H1 (cell line): ENCODE data around the gene DHRS3. TPM values are rescaled to one million over a fixed set of nuclear protein-coding genes. Genes with fewer than 3 reads are reported as not detected.

Experiments
- CTCF ChIA-PET: fragments of 300-600 bp; sonication (Branson Sonifier 250); formaldehyde crosslinking; loops from one replicate; lab custom pipeline; 2021; ENCODE audit not compliant: partially characterized antibody; lab: Charles Lee
- POLR2A ChIA-PET: fragments of 300-600 bp; sonication (Branson Sonifier 250); formaldehyde crosslinking; loops from one replicate; lab custom pipeline; 2021; ENCODE audit warnings: inconsistent platforms; ENCODE audit not compliant: partially characterized antibody; lab: Charles Lee
- DNase-seq, 2 experiments: peaks; one replicate each; pipeline versions ENCODE4 v3.0.0 to v3.0.0-alpha.2; 2010 to 2022; ENCODE audit warnings: low spot score in 2 of 2, low read depth in 1 of 2, mixed read lengths in 1 of 2
- FAIRE-seq: peaks from 2 replicates; lab custom pipeline; 2011; peaks lifted over from hg19 to GRCh38; lab: Jason Lieb, UNC
- H2AFZ ChIP-seq: 2 replicates; pipeline ENCODE4 v1.8.1; 2012; ENCODE audit warnings: low read length, inconsistent platforms
- H2AK5ac ChIP-seq: 2 replicates; pipeline ENCODE4 v1.6.1; 2013; ENCODE audit warnings: low read depth, low read length
- H2BK120ac ChIP-seq: replicated peaks from 2 replicates; pipeline ENCODE3; 2013; ENCODE audit warnings: low read depth, low read length, inconsistent platforms
- H2BK12ac ChIP-seq: 2 replicates; pipeline ENCODE4 v1.6.1; 2013; ENCODE audit warnings: low read depth, low read length
- H2BK15ac ChIP-seq: 2 replicates; pipeline ENCODE4 v1.6.1; 2013; ENCODE audit warnings: low read length
- H2BK20ac ChIP-seq: 2 replicates; pipeline ENCODE4 v1.6.1; 2013; ENCODE audit warnings: low read length
- H2BK5ac ChIP-seq: 2 replicates; pipeline ENCODE4 v1.6.1; 2013; ENCODE audit warnings: low read depth, low read length
- H3K14ac ChIP-seq: 2 replicates; pipeline ENCODE4 v1.6.1; 2013; ENCODE audit warnings: inconsistent platforms; ENCODE audit not compliant: insufficient read length
- H3K18ac ChIP-seq: 2 replicates; pipeline ENCODE4 v1.6.1; 2013; ENCODE audit warnings: low read length; ENCODE audit errors: extremely low read depth
- H3K23ac ChIP-seq: 2 replicates; pipeline ENCODE4 v1.6.1; 2013; ENCODE audit warnings: inconsistent platforms; ENCODE audit not compliant: insufficient read length
- H3K23me2 ChIP-seq: 2 replicates; pipeline ENCODE4 v1.6.1; 2013; ENCODE audit warnings: low read depth, low read length
- H3K27ac ChIP-seq: 2 replicates; pipeline ENCODE4 v1.6.1; 2011; ENCODE audit warnings: low read depth, low read length, inconsistent platforms
- H3K27me3 ChIP-seq, 4 experiments: replicated peaks in 1 of 4; 1 replicate in 1 of 4; 2 replicates in 3 of 4; pipeline versions ENCODE4 v1.6.1 to v1.8.1; 2011 to 2013; ENCODE audit warnings: low read length in 3 of 4, mild to moderate bottlenecking in 3 of 4, inconsistent platforms in 2 of 4, mixed read lengths in 2 of 4, moderate library complexity in 1 of 4; ENCODE audit not compliant: control insufficient read depth in 3 of 4, insufficient read depth in 3 of 4; ENCODE audit errors: extremely low read depth in 1 of 4
- H3K36me3 ChIP-seq, 4 experiments: 2 replicates each; pipeline versions ENCODE4 v1.6.1 to v1.8.1; 2011 to 2013; ENCODE audit warnings: mild to moderate bottlenecking in 4 of 4, low read length in 3 of 4, moderate library complexity in 2 of 4, control low read depth in 1 of 4, inconsistent platforms in 1 of 4; ENCODE audit not compliant: insufficient read depth in 4 of 4, control insufficient read depth in 2 of 4
- H3K4ac ChIP-seq: replicated peaks from 2 replicates; pipeline ENCODE3; 2013; ENCODE audit warnings: low read length, low read depth, mixed read lengths, inconsistent platforms; ENCODE audit not compliant: insufficient read length
- H3K4me1 ChIP-seq, 4 experiments: replicated peaks in 1 of 4; 1 replicate in 1 of 4; 2 replicates in 3 of 4; pipeline versions ENCODE4 v1.6.1 to v1.8.1; 2011 to 2013; ENCODE audit warnings: low read length in 3 of 4, inconsistent platforms in 2 of 4, mixed read lengths in 1 of 4; ENCODE audit not compliant: insufficient read depth in 4 of 4, control insufficient read depth in 3 of 4
- H3K4me2 ChIP-seq, 2 experiments: 2 replicates each; pipeline versions ENCODE4 v1.6.1 to v1.8.1; 2011 to 2013; ENCODE audit warnings: low read depth in 2 of 2, low read length in 2 of 2, control low read depth in 1 of 2, inconsistent platforms in 1 of 2, mild to moderate bottlenecking in 1 of 2; ENCODE audit not compliant: insufficient read depth in 1 of 2
- H3K4me3 ChIP-seq, 4 experiments: fragments of 200-600, 300-600 bp in 1 of 4; sonication (generic), shearing (Covaris generic), sonication (Bioruptor Twin) in 1 of 4; 2 replicates each; pipeline versions ENCODE4 v1.5.1 to v1.8.1; 2011 to 2016; ENCODE audit warnings: low read length in 4 of 4, low read depth in 3 of 4, control low read depth in 2 of 4, inconsistent platforms in 2 of 4, mild to moderate bottlenecking in 2 of 4, mixed read lengths in 1 of 4, moderate library complexity in 1 of 4; ENCODE audit not compliant: insufficient read depth in 2 of 4; ENCODE audit errors: extremely low read depth in 1 of 4
- H3K56ac ChIP-seq: replicated peaks from 2 replicates; pipeline ENCODE3; 2013; ENCODE audit warnings: low read depth, mild to moderate bottlenecking, mixed read lengths, low read length, inconsistent platforms; ENCODE audit not compliant: insufficient read length
- H3K79me1 ChIP-seq: 2 replicates; pipeline ENCODE4 v1.6.1; 2013; ENCODE audit warnings: low read depth, low read length, control low read depth
- H3K79me2 ChIP-seq, 2 experiments: 2 replicates each; pipeline versions ENCODE4 v1.6.1 to v1.8.1; 2012 to 2013; ENCODE audit warnings: low read length in 2 of 2, mild to moderate bottlenecking in 2 of 2, inconsistent platforms in 1 of 2; ENCODE audit not compliant: insufficient read depth in 2 of 2, control insufficient read depth in 1 of 2
- H3K9ac ChIP-seq, 4 experiments: replicated peaks in 1 of 4; 1 replicate in 1 of 4; 2 replicates in 3 of 4; pipeline versions ENCODE4 v1.6.1 to v1.8.1; 2011 to 2013; ENCODE audit warnings: low read depth in 3 of 4, low read length in 3 of 4, control low read depth in 2 of 4, mild to moderate bottlenecking in 2 of 4, moderate library complexity in 2 of 4, inconsistent platforms in 1 of 4; ENCODE audit errors: extremely low read depth in 1 of 4
- H3K9me3 ChIP-seq, 2 experiments: 2 replicates each; pipeline versions ENCODE4 v1.6.1 to v1.8.1; 2012 to 2013; ENCODE audit warnings: mild to moderate bottlenecking in 2 of 2, moderate library complexity in 2 of 2, control low read depth in 1 of 2, inconsistent platforms in 1 of 2, low read depth in 1 of 2, low read length in 1 of 2, mixed read lengths in 1 of 2; ENCODE audit not compliant: insufficient read depth in 2 of 2
- H4K20me1 ChIP-seq, 2 experiments: replicated peaks in 1 of 2; 2 replicates each; pipeline versions ENCODE3 to v1.8.1; 2011 to 2013; ENCODE audit warnings: inconsistent platforms in 2 of 2, low read length in 2 of 2, mild to moderate bottlenecking in 1 of 2; ENCODE audit not compliant: insufficient read depth in 2 of 2, control insufficient read depth in 1 of 2
- H4K5ac ChIP-seq: 2 replicates; pipeline ENCODE4 v1.6.1; 2013; ENCODE audit warnings: low read length, low read depth, mixed read lengths, inconsistent platforms; ENCODE audit not compliant: insufficient read length
- H4K8ac ChIP-seq: 2 replicates; pipeline ENCODE4 v1.8.0; 2013; ENCODE audit warnings: mild to moderate bottlenecking, moderate library complexity, low read length, inconsistent platforms; ENCODE audit not compliant: insufficient read depth; ENCODE audit errors: extremely low read depth
- H4K91ac ChIP-seq: replicated peaks from 2 replicates; pipeline ENCODE3; 2013; ENCODE audit warnings: low read length, mixed read lengths, inconsistent platforms; ENCODE audit not compliant: insufficient read length
- CTCF ChIP-seq, 3 experiments: IDR thresholded peaks; 1 replicate in 2 of 3; 2 replicates in 1 of 3; pipeline versions ENCODE4 v1.5.1 to v1.6.1; 2011; ENCODE audit warnings: low read length in 3 of 3, mild to moderate bottlenecking in 3 of 3, inconsistent platforms in 2 of 3, low read depth in 1 of 3, moderate library complexity in 1 of 3; ENCODE audit not compliant: insufficient read depth in 1 of 3; ENCODE audit errors: control extremely low read depth in 1 of 3
- EZH2 ChIP-seq: fragments of 200-600 bp; sonication (generic); IDR thresholded peaks from 2 replicates; pipeline ENCODE4 v1.7.1; 2012; ENCODE audit warnings: low read depth, mild to moderate bottlenecking, moderate library complexity, low read length, inconsistent platforms; ENCODE audit not compliant: severe bottlenecking
- GTF2F1 ChIP-seq: IDR thresholded peaks from 2 replicates; pipeline ENCODE4 v1.6.1; 2012; ENCODE audit warnings: low read depth, low read length, improper control_type of control experiment, borderline replicate concordance
- POLR2AphosphoS5 ChIP-seq: IDR thresholded peaks from 2 replicates; pipeline ENCODE4 v1.6.1; 2011; ENCODE audit warnings: low read depth, low read length
- RFX5 ChIP-seq: IDR thresholded peaks from 2 replicates; pipeline ENCODE4 v1.6.1; 2011; ENCODE audit warnings: low read depth, low read length, improper control_type of control experiment, borderline replicate concordance
- SAP30 ChIP-seq: fragments of 300-600 bp; sonication (generic); IDR thresholded peaks from 2 replicates; pipeline ENCODE4 v1.7.1; 2012; ENCODE audit warnings: low read length, moderate library complexity, mild to moderate bottlenecking, inconsistent platforms; ENCODE audit not compliant: insufficient read depth, insufficient replicate concordance
- SIX5 ChIP-seq: IDR thresholded peaks from 2 replicates; pipeline ENCODE4 v1.6.1; 2011; ENCODE audit warnings: mild to moderate bottlenecking, low read depth, low read length
- TAF7 ChIP-seq: optimal IDR thresholded peaks from 2 replicates; pipeline ENCODE3; 2011; ENCODE audit warnings: low read depth, mild to moderate bottlenecking, inconsistent platforms, low read length, moderate library complexity, borderline replicate concordance
- TCF12 ChIP-seq: IDR thresholded peaks from 2 replicates; pipeline ENCODE4 v1.6.1; 2011; ENCODE audit warnings: low read depth, mild to moderate bottlenecking, low read length
- WGBS, 2 experiments: shearing (Covaris generic) in 1 of 2; methylation state at CpG; one replicate each; pipeline versions ENCODE4 v1.1.6 to v1.1.7; 2013 to 2015; ENCODE audit warnings: low lambda C conversion rate in 2 of 2, mixed read lengths in 2 of 2, inconsistent platforms in 1 of 2, low coverage in 1 of 2, missing lambda C conversion rate in 1 of 2; ENCODE audit not compliant: insufficient replicate concordance in 2 of 2, insufficient coverage in 1 of 2, insufficient read length in 1 of 2; ENCODE audit errors: extremely low coverage in 1 of 2, missing lambda C conversion rate in 1 of 2; 5-methylcytosine and 5-hydroxymethylcytosine counted together
- polyA plus RNA-seq, 7 experiments: library from polyadenylated mRNA; depleted of rRNA in 3 of 7; stranded (reverse) in 5 of 7; unstranded in 2 of 7; fragments of >200 nt in 5 of 7; fragments of 200-250 nt in 2 of 7; gene quantifications; 1 replicate in 5 of 7; 2 replicates in 1 of 7; 4 replicates in 1 of 7; pipeline versions ENCODE4 v1.2.1 to v1.2.3, GENCODE V29; 2011 to 2013; ENCODE audit warnings: missing spikeins in 2 of 7, mixed read lengths in 2 of 7
- total RNA-seq: library from RNA; stranded (reverse); fragmentation: NEBNext Ultra II Directional; extraction: Animal tissue kit (Norgen Biotek cat#: 25700); gene quantifications from 2 replicates; pipeline ENCODE4 v1.2.1, GENCODE V29; 2021

Gene DHRS3
- total and polyA plus RNA-seq, 2 of the 8 experiments (the other 6 are each of a cell fraction or from before 2014, with no cell fraction given), result 32.5 to 36.4 TPM

DNA sequence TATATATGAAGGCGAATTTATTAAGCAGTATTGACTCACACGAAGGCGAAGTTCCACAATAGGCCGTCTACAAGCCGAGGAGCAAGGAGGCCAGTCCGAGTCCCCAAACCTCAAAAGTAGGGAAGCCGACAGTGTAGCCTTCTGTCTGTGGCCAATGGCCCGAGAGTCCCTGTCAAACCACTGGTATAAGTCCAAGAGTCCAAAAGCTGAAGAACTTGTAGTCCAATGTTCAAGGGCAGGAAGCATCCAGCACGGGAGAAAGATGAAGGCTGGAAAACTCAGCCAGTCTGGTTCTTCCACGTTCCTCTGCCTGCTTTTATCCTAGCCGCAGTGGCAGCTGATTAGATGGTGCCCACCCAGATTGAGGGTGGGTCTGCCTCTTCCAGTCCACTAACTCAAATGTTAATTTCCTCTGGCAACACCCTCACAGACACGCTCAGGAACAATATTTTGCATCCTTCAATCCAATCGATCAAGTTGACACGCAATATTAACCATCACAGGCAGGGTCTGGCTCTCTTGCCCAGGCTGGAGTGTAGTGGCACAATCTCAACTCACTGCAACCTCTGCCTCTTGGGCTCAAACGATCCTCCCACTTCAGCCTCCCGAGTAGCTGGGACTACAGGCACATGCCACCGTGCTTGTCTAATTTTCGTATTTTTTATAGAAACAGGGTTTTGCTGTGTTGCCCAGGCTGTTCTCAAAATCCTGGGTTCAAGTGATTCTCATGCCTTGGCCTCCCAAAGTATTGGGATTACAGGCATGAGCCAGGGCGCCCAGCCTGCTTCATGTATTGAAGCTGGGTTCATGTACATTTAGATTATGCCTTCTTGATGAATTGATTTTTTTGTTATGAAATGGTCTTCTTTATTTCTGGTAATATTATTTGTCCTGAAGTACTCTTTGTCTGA is 85.3 kb downstream of the DHRS3 start:
- H2BK15ac ChIP-seq, result no peak overlapping the region
- 84% methylated on average over 19 of the region's 19 CpGs; no CpG with 5 or more reads in 1 of the 2 experiments for WGBS, 2 experiments
- no peaks in the 10 kb centered on the region for H3K9me3 ChIP-seq
- no peaks in the 10 kb centered on the region for H4K20me1 ChIP-seq
- no peaks in the 10 kb centered on the region for H3K27me3 ChIP-seq
- no peak overlapping the region for H2BK120ac ChIP-seq
- H3K79me2 ChIP-seq, result no peaks in the 10 kb centered on the region
- no peak overlapping the region for H3K56ac ChIP-seq
- no peak overlapping the region for H2BK12ac ChIP-seq
- H3K23me2 ChIP-seq, result no peaks in the 10 kb centered on the region
- ChIA-PET POLR2A (no interaction called here), CTCF (no interaction called here)
- H3K4ac ChIP-seq, result no peak overlapping the region
- no peaks in the 10 kb centered on the region; a peak in 3 of 7 replicates for H3K4me1 ChIP-seq
- H4K5ac ChIP-seq, result no peak overlapping the region
- H3K14ac ChIP-seq, result no peak overlapping the region
- H3K9ac ChIP-seq, result no peak overlapping the region
- H2BK20ac ChIP-seq, result no peak overlapping the region
- no peak overlapping the region for H3K27ac ChIP-seq
- H3K4me3 ChIP-seq, result no peak overlapping the region
- H4K8ac ChIP-seq, result no peak overlapping the region
- no peak overlapping the region for H2BK5ac ChIP-seq
- TF ChIP-seq CTCF (IDR thresholded peaks at IDR 0.05; ENCODE audit: control extremely low read depth in 1 of 3, insufficient read depth in 1 of 3, low read depth in 1 of 3, low read length in 3 of 3) (no peak), GTF2F1 (no peak), RFX5 (no peak), POLR2AphosphoS5 (no peak), EZH2 (no peak), SIX5 (no peak), TCF12 (no peak), TAF7 (no peak), SAP30 (no peak)
- no peak overlapping the region for H3K4me2 ChIP-seq
- no peak overlapping the region for H4K91ac ChIP-seq
- DNase-seq (no peak), FAIRE-seq (no peak)
- H2AFZ ChIP-seq, result no peak overlapping the region
- H3K18ac ChIP-seq, result no peak overlapping the region
- H3K23ac ChIP-seq, result no peak overlapping the region
- H3K36me3 ChIP-seq, result no peaks in the 10 kb centered on the region
- H3K79me1 ChIP-seq, result no peaks in the 10 kb centered on the region
- H2AK5ac ChIP-seq, result no peak overlapping the region
